Measurements from ENCODE around the gene KDR. TPM values are rescaled to one million over a fixed set of nuclear protein-coding genes. Genes with fewer than 3 reads are reported as not detected.

Gene KDR
- total RNA-seq, 1 donor from 2014 or later, result not detected

DNA sequence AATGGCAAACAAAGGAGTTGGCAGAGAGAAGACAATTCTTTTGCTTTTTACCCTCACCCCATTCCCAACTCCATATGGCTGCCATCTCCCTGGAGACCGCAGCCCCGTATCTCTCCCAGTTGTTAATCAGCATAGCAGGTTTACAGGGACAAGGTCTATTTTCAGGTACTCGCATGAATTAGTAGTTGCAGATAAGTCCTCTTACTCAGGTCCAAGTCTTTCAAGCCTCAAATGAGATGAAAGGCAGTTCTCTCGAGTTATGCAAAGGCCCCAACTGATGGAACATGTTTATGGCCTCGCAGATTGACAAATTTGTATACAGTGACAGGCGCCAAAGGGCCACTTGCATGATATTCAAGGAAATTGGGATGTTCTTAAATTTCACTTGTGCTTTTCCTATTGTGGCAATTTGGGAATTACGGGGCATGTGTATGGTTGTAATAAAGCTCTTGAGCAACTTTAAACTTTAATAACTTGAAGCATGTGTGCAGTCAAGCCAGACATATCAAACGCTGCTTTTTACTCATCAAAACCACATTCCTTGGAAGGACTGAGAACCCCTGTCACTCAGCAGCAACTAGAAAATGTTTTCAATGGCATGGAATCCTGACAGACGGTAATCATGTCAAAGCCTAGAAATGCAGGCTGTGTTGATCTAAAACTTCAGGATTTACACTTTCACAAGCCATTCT is 45.1 kb downstream of the KDR start:
- no peak for DNase-seq
- intact Hi-C loops (cut with micrococcal nuclease), result no loop called here
- H3K4me3 Mint-ChIP-seq, result no peak overlapping the region
- H3K9me3 Mint-ChIP-seq, result peaks cover 3% of the 10 kb centered on the region
- H3K4me1 Mint-ChIP-seq, result peaks cover 6% of the 10 kb centered on the region
- H3K27ac Mint-ChIP-seq, result no peak overlapping the region
- no peaks in the 10 kb centered on the region for H3K36me3 Mint-ChIP-seq (ENCODE audit: low read depth)
- H3K27me3 Mint-ChIP-seq, result no peaks in the 10 kb centered on the region

DNA sequence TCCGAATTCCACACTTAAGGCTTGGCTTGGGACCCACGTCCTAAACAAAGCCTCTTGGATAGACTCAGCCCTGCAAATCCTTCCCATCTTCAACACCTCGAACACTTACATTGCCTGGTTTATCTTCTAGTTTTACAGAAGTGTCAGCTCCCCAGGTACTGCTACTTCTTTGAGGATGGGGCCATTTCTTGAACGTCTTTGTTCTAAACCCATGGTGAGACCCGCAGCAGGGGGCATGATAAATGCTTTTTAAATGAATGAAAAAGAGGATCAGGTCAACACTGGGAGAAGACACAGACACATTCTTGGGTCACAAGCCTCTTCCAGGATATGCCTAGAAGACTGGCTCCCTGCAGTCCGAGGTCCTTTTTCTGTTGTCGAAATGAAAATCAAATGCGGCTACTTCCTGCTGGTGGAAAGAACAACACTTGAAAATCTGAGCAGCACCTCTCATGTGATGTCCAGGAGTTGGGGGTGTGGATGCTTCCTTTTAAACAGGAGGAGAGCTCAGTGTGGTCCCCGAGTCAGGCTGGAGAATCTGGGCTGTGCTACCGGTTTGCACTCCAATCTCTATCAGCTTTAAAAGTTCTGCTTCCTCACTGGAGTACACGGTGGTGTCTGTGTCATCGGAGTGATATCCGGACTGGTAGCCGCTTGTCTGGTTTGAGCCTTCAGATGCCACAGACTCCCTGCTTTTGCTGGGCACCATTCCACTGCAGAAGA is 45.8 kb downstream of the KDR start:
- peaks cover 6% of the 10 kb centered on the region for H3K4me1 Mint-ChIP-seq
- H3K36me3 Mint-ChIP-seq (ENCODE audit: low read depth), result no peaks in the 10 kb centered on the region
- no peak overlapping the region for H3K27ac Mint-ChIP-seq
- no peak for DNase-seq
- H3K9me3 Mint-ChIP-seq, result peaks cover 3% of the 10 kb centered on the region
- no peaks in the 10 kb centered on the region for H3K27me3 Mint-ChIP-seq
- intact Hi-C loops (cut with micrococcal nuclease), result loop anchor here (5.0 kb wide), 1 partner anchor 238 kb away; no protein-coding TSS in a partner anchor
- H3K4me3 Mint-ChIP-seq, result no peak overlapping the region

DNA sequence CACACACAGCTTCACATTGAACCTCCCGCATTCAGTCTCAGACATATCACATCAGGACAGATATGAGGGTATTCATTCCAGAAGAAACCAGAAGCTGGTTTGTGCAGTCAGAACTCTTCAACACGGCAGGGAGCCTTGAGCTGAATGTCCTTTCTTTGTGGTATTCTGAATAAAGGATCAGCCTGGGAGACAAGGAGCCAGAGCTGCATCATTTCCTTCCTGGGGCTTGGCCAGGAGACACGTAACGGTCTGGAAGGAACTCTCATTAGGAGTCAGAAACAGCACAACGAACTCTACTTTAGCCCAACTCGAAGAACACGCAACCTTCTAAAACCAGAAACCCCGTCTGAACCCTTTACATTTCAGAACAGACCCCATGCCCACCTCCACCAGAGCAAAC is 46.4 kb downstream of the KDR start:
- Mint-ChIP-seq H3K36me3 (ENCODE audit: low read depth) (no peaks in the 10 kb centered on the region), H3K4me3 (no peak overlapping the region), H3K27ac (no peak overlapping the region), H3K4me1 (peaks cover 6% of the 10 kb centered on the region), H3K27me3 (no peaks in the 10 kb centered on the region), H3K9me3 (peaks cover 3% of the 10 kb centered on the region)
- DNase-seq, result no peak
- intact Hi-C loops (cut with micrococcal nuclease), result loop anchor here (5.0 kb wide), 1 partner anchor 238 kb away; no protein-coding TSS in a partner anchor

DNA sequence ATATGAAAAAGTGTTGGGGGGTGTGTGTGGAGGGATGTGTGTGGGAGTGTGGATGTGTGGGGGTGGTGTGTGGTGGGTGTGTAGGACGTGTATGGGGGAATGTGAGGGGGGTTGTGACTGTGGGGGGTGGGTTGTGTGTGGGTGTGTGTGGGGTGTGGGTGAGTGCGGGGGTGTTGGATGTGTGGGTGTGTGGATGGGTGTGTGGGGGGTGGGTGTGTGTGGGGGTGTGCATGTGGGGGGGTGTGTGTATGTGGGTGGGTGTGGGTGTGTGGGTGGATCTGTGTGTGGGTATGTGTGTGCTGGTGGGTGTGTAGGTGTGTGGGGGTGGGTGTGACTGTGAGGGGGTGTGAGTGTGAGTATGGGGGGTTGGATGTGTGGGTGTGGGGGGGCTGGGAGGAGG is 47.8 kb downstream of the KDR start:
- intact Hi-C loops (cut with micrococcal nuclease), result loop anchor here (5.0 kb wide), 1 partner anchor 240 kb away; no protein-coding TSS in a partner anchor
- no peaks in the 10 kb centered on the region for H3K36me3 Mint-ChIP-seq (ENCODE audit: low read depth)

DNA sequence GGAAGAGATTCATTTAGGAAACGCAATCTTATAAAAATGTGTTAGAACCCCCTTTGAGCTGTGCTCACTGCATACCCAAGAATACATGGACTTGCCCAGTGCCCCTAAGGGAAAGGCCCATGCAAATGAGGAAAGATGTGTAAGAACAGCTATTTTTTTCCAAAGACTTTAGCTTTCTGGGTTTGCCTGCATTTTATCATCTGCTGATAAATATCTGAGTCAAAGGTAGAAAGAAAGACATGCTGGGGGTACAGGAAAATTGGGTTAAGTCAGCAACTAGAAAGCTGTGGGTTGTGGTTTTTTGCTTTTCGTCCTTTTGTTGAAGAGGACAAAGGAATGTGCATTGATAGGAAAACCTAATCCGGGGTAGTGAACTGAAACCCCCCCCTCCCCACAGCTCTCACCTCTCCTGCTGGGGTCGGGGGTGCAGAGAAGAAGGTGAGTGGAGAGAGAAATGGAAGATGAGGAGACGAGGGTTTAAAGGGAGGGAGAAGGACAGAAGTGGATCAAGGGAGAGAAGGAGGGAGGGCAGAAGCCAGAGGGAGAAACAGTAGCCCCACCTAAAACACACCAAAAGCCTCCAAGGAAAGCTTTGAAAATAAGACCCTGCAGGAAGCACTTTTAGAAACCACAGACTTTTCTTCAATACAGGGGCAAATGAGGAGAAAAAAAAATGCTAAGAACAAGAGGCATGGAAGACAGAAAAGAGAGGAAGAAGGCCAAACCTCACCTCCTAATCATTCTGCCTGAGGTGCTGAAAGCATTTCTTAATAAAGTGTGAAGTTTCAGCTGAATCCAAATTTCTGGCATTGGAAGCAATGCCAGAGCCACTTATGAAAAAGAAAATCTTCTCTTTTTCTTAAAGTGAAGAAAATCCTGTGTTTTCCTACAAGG is 49.3 kb downstream of the KDR start:
- Mint-ChIP-seq H3K4me1 (peaks cover 6% of the 10 kb centered on the region), H3K36me3 (ENCODE audit: low read depth) (no peaks in the 10 kb centered on the region), H3K4me3 (no peak overlapping the region), H3K27me3 (no peaks in the 10 kb centered on the region), H3K9me3 (peaks cover 3% of the 10 kb centered on the region), H3K27ac (peak overlapping the region; percentile 4)
- DNase-seq, result no peak
- intact Hi-C loops (cut with micrococcal nuclease), result loop anchor here (5.0 kb wide), 1 partner anchor 241 kb away; no protein-coding TSS in a partner anchor

More for the DNA sequence above, 47.8 kb downstream of the KDR start:
- peaks cover 6% of the 10 kb centered on the region for H3K4me1 Mint-ChIP-seq
- H3K27ac Mint-ChIP-seq, result no peak overlapping the region
- no peak for DNase-seq
- H3K9me3 Mint-ChIP-seq, result peaks cover 3% of the 10 kb centered on the region
- H3K4me3 Mint-ChIP-seq, result no peak overlapping the region
- H3K27me3 Mint-ChIP-seq, result no peaks in the 10 kb centered on the region

DNA sequence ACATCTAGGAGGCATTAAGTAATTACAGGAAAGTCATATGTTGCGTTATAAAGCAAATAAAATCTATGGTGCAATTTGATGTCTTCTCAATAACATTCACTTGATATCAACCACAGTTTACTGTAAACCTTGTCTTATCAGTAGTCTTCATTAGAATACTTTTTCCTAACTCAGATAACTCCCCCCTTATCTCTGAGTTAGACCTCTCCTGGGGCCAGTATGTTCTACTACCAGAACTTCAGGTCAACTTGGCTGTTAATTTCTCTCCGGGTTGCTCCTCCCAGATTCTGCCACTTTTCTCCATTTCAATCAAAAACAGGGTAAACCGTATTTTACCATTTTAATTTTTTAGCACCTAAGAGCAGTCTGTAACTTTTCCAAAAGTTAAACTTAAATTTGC is 50.0 kb downstream of the KDR start:
- peaks cover 6% of the 10 kb centered on the region for H3K9me3 Mint-ChIP-seq
- peaks cover 6% of the 10 kb centered on the region for H3K4me1 Mint-ChIP-seq
- H3K4me3 Mint-ChIP-seq, result no peak overlapping the region
- no peaks in the 10 kb centered on the region for H3K36me3 Mint-ChIP-seq (ENCODE audit: low read depth)
- no peak for DNase-seq
- no peaks in the 10 kb centered on the region for H3K27me3 Mint-ChIP-seq
- no peak overlapping the region for H3K27ac Mint-ChIP-seq
- intact Hi-C loops (cut with micrococcal nuclease), result loop anchor here (5.0 kb wide), 1 partner anchor 242 kb away; no protein-coding TSS in a partner anchor

DNA sequence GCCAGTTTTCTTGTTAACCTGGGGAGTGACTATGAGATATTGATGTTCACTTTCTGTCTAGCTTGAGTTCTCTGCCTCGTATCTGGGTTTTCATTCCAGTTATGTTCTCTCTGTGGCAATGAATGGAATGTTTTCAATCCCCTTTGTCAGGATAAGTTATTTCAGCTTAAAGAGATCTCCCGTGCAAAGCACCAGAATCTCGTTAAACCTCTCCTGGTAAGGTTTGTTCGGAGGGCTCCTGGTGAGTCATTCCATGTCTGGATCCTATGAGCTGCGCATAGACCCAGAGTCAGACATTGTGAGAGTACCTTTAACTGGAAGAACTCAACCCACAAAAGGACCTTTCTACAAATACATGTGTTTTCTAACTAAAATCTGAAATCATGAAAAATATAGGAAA is 51.0 kb downstream of the KDR start:
- no peak for DNase-seq
- intact Hi-C loops (cut with micrococcal nuclease), result no loop called here
- Mint-ChIP-seq H3K27ac (no peak overlapping the region), H3K4me3 (no peak overlapping the region), H3K9me3 (peaks cover 6% of the 10 kb centered on the region), H3K36me3 (ENCODE audit: low read depth) (no peaks in the 10 kb centered on the region), H3K4me1 (peaks cover 6% of the 10 kb centered on the region), H3K27me3 (no peaks in the 10 kb centered on the region)

DNA sequence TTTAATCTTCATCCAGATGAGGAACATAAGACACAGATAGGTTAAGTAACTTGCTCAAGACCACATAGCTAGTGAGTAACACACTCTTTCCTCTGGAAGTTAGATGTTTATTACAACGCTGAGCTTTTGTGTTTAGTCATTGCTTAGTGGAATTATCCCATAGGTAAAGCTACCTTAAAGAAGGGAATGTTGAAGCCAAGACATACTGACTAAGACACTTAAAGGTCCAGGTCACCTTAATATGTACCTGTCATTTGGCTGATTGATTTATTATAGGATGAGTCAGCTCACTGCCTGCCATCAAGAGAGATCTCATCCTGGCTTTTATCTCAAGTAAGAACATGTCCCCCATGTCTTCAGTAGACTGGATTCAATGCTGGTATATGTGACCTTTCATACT is 53.4 kb downstream of the KDR start:
- no peak overlapping the region for H3K27ac Mint-ChIP-seq
- intact Hi-C loops (cut with micrococcal nuclease), result no loop called here
- no peaks in the 10 kb centered on the region for H3K36me3 Mint-ChIP-seq (ENCODE audit: low read depth)
- H3K9me3 Mint-ChIP-seq, result peaks cover 6% of the 10 kb centered on the region
- no peak overlapping the region for H3K4me3 Mint-ChIP-seq
- no peaks in the 10 kb centered on the region for H3K27me3 Mint-ChIP-seq
- peak; percentile 16 for DNase-seq
- H3K4me1 Mint-ChIP-seq, result peaks cover 6% of the 10 kb centered on the region

DNA sequence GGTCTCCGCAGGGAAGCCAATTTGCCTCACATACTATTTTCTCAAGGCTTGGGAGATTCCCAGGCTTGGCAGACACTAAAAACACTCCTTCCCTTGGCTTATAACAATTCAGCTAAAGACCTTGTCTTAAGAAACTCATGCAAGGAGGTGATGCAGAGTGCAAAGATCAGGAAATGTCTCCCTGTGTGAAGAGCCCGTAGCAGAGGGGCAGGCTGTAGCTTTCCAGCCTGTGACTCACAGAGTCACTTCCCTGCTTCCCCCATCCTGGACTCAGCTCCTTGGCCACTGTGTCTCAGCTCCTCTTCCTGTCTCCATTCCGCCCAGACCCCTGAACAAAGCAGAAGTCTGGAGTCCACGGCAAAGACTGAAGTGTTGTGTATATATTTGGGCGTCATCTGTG is 56.1 kb downstream of the KDR start:
- no peaks in the 10 kb centered on the region for H3K36me3 Mint-ChIP-seq (ENCODE audit: low read depth)
- H3K9me3 Mint-ChIP-seq, result peaks cover 3% of the 10 kb centered on the region
- intact Hi-C loops (cut with micrococcal nuclease), result no loop called here

DNA sequence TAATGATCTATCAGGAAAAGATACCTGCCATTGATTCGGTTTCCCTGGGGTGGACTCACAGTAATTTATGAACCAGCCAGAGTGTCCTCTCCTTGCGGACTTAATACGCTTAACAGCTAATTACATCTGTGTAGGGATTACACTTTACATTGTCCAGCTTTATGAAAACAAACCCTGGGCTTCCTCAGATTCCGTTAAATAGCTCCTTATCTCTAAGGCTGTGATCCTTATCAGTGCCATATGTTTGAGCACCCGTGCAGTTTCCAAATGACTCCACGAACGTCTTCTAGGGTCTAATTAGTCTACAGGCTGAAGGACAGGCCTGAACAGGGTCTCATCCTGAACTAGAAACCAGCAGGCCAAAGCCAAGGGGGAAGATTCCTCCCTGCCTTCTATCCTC is 56.9 kb downstream of the KDR start:
- no peak for DNase-seq
- peaks cover 3% of the 10 kb centered on the region for H3K9me3 Mint-ChIP-seq
- no peak overlapping the region for H3K4me3 Mint-ChIP-seq
- H3K27ac Mint-ChIP-seq, result no peak overlapping the region
- H3K27me3 Mint-ChIP-seq, result no peaks in the 10 kb centered on the region
- intact Hi-C loops (cut with micrococcal nuclease), result no loop called here
- H3K36me3 Mint-ChIP-seq (ENCODE audit: low read depth), result no peaks in the 10 kb centered on the region
- H3K4me1 Mint-ChIP-seq, result no peaks in the 10 kb centered on the region

More for the DNA sequence above, 56.1 kb downstream of the KDR start:
- Mint-ChIP-seq H3K27me3 (no peaks in the 10 kb centered on the region), H3K4me3 (no peak overlapping the region), H3K4me1 (no peaks in the 10 kb centered on the region), H3K27ac (no peak overlapping the region)
- DNase-seq, result no peak

DNA sequence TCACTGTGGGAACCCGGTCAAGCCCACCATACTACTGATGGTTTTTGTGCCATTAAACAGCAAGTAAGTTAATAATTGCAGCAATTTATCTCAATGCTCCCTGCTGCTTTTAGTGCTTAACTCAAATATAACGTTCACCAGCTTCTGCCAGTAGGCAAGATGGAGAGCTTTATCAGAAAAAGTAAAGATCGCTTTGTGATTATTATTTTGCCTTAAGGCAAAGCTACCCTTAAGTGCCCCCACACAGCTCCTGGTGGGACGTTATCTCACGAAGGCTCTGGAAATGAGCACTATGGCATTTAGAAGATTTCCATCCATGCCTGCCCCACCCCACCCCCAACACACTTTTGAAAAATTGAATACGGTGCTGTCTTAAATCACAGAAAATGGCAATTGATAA is 59.4 kb downstream of the KDR start:
- Mint-ChIP-seq H3K4me3 (no peak overlapping the region), H3K4me1 (no peaks in the 10 kb centered on the region), H3K36me3 (ENCODE audit: low read depth) (no peaks in the 10 kb centered on the region), H3K27ac (no peak overlapping the region), H3K27me3 (no peaks in the 10 kb centered on the region), H3K9me3 (peaks cover 6% of the 10 kb centered on the region)
- no peak for DNase-seq
- intact Hi-C loops (cut with micrococcal nuclease), result no loop called here

DNA sequence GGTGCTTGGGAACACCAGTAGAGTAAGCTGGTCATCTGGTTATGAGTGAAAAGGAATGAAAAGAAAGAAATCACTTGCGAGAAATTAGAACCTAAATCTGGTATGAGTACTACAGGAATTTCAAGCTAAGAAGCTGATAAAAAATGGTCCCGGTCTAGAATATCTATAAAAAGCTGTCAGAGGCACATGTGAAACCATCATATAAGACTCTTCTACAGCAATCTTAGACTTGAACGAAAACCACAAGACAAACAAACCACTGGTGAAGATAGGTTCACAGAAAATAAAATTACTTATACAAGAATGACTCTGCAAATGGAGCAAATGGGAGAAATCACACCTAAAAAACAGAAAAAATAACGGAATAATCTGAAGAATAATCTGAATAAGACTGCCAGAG is 69.9 kb downstream of the KDR start:
- DNase-seq, result no peak
- Mint-ChIP-seq H3K9me3 (no peaks in the 10 kb centered on the region), H3K36me3 (ENCODE audit: low read depth) (no peaks in the 10 kb centered on the region), H3K27ac (no peak overlapping the region), H3K4me3 (no peak overlapping the region), H3K4me1 (no peaks in the 10 kb centered on the region), H3K27me3 (no peaks in the 10 kb centered on the region)
- intact Hi-C loops (cut with micrococcal nuclease), result no loop called here

DNA sequence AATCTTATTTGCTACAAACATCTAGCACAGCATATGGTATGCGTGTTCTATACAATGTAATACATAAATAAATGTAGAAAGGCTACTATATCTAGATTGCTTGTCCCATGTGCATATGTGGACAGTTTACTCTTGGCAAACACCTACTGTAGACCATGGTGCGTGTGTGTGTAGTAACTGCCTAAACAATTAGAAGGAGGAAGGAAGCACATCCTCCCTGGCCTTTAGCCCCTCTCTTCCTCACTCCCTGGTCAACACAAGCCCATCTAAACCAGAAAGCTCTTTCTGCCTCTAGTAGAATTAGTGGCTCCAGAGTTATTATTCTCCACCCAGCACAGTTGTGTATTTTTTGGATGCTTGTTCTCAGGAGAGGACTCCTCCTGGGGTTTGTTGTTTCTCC is 73.9 kb downstream of the KDR start:
- H3K27me3 Mint-ChIP-seq, result no peaks in the 10 kb centered on the region
- intact Hi-C loops (cut with micrococcal nuclease), result no loop called here
- no peak overlapping the region for H3K4me3 Mint-ChIP-seq
- no peak for DNase-seq
- H3K27ac Mint-ChIP-seq, result no peak overlapping the region
- no peaks in the 10 kb centered on the region for H3K36me3 Mint-ChIP-seq (ENCODE audit: low read depth)
- no peaks in the 10 kb centered on the region for H3K4me1 Mint-ChIP-seq
- no peaks in the 10 kb centered on the region for H3K9me3 Mint-ChIP-seq
